Left ventricle myocardium superior (tissue), 1 donor: Measurements from ENCODE around the gene ACD. TPM values are rescaled to one million over a fixed set of nuclear protein-coding genes. Genes with fewer than 3 reads are reported as not detected.
A peak's percentile ranks its signal among the peaks of the same experiment; 100 is the strongest.
"Not testable (repeated sequence)": the region's sequence is repeated elsewhere in the genome, so short reads cannot be mapped to it uniquely, and the experiment has no call there.

ENCODE experiments used
- ATAC-seq: fragments of 200-7000 bp; cut with Tn5 transposase; one replicate; pipeline ENCODE4 v1.9.1; 2020; ENCODE audit warnings: mild to moderate bottlenecking, moderate library complexity
- DNase-seq: peaks from one replicate; pipeline ENCODE4 v3.0.0-alpha.2; 2020
- intact Hi-C: fragments of 100-400 bp; cut with micrococcal nuclease; formaldehyde crosslinking; loops from one replicate; pipeline ENCODE4 v1.11.0; 2022
- long read RNA-seq: library from polyadenylated mRNA; unstranded; transcript quantifications from one replicate; pipeline ENCODE4 v2.0.0, GENCODE V29; 2021
- total RNA-seq: library from RNA; stranded (reverse); fragmentation: NEBNext Ultra II Directional; extraction: Animal tissue kit (Norgen Biotek cat#: 25700); gene quantifications from one replicate; pipeline ENCODE4 v1.2.1, GENCODE V29; 2021
- donor health status: DM: no; HTN: yes; CAD: no; lungs with severe emphysema.

The ACD gene
- 7.8 TPM for total RNA-seq
- long read RNA-seq, partial matches to known transcripts, result 2 of 11 reads
- long read RNA-seq, other reads (novel, unspliced or antisense), result 5 of 11 reads

GRCh38 chr16:67659675-67660563 lies at the start of gene ACD:
ACD (minus strand) TSS chr16:67660260; CDS start chr16:67660220, 40 bp downstream.
- ATAC-seq (peak; percentile 94), DNase-seq (peak; percentile 94)
- intact Hi-C loops, result no loop called here

GRCh38 chr16:67709050-67709449 lies 49.0 kb upstream of the ACD start:
- ATAC-seq, result no peak
- DNase-seq, result no peak
- intact Hi-C loops, result no loop called here

GRCh38 chr16:67708368-67708771 lies 48.3 kb upstream of the ACD start:
- intact Hi-C loops, result no loop called here
- ATAC-seq, result no peak
- no peak for DNase-seq

- no peak for DNase-seq
- ATAC-seq, result no peak
- intact Hi-C loops, result no loop called here
Measured at GRCh38 chr16:67707790-67708189, 47.7 kb upstream of the ACD start.

- no peak for ATAC-seq
- intact Hi-C loops, result no loop called here
- DNase-seq, result no peak
Measured at GRCh38 chr16:67707210-67707609, 47.1 kb upstream of the ACD start.

GRCh38 chr16:67704110-67704509 lies 44.0 kb upstream of the ACD start:
- DNase-seq (no peak), ATAC-seq (no peak)
- intact Hi-C loops, result no loop called here

GRCh38 chr16:67703626-67704025 lies 43.6 kb upstream of the ACD start:
- no peak for ATAC-seq
- no peak for DNase-seq
- intact Hi-C loops, result no loop called here

GRCh38 chr16:67702130-67702529 lies 42.1 kb upstream of the ACD start:
- ATAC-seq, result no peak
- no peak for DNase-seq
- intact Hi-C loops, result no loop called here

GRCh38 chr16:67701420-67701819 lies 41.4 kb upstream of the ACD start:
- intact Hi-C loops, result no loop called here
- DNase-seq, result no peak
- ATAC-seq, result no peak

- DNase-seq (no peak), ATAC-seq (no peak)
- intact Hi-C loops, result no loop called here
Measured at GRCh38 chr16:67699265-67699664, 39.2 kb upstream of the ACD start.

GRCh38 chr16:67697422-67698185 lies 37.5 kb upstream of the ACD start:
- DNase-seq, result no peak
- ATAC-seq, result no peak
- intact Hi-C loops, result no loop called here

- intact Hi-C loops, result no loop called here
- DNase-seq (no peak), ATAC-seq (peak; percentile 75)
Measured at GRCh38 chr16:67694611-67695010, 34.6 kb upstream of the ACD start.

- intact Hi-C loops, DNase-seq, ATAC-seq: not testable (repeated sequence)
Measured at GRCh38 chr16:67693517-67694285, 33.6 kb upstream of the ACD start.

- no peak for ATAC-seq
- no peak for DNase-seq
- intact Hi-C loops, result no loop called here
Measured at GRCh38 chr16:67685388-67686112, 25.5 kb upstream of the ACD start.

GRCh38 chr16:67683767-67684166 lies 23.7 kb upstream of the ACD start:
- DNase-seq (no peak), ATAC-seq (no peak)
- intact Hi-C loops, result no loop called here

GRCh38 chr16:67679935-67680897 lies 20.2 kb upstream of the ACD start:
- no peak for DNase-seq
- intact Hi-C loops, result no loop called here
- ATAC-seq, result no peak

GRCh38 chr16:67678354-67679023 lies 18.4 kb upstream of the ACD start:
- DNase-seq (no peak), ATAC-seq (no peak)
- intact Hi-C loops, result no loop called here
